Measurements from ENCODE around the gene PTGFRN. TPM values are rescaled to one million over a fixed set of nuclear protein-coding genes. Genes with fewer than 3 reads are reported as not detected.
"Not testable (repeated sequence)": the region's sequence is repeated elsewhere in the genome, so short reads cannot be mapped to it uniquely, and the experiment has no call there.

Gene PTGFRN
- total and polyA plus RNA-seq, 2 donors = 41.5 to 85.9 TPM

- H3K4me1 ChIP-seq (ENCODE audit: insufficient read depth) = no peaks in the 10 kb centered on the region
- no peak overlapping the region for H3K27ac ChIP-seq (ENCODE audit: low read depth)
- no peak for DNase-seq (ENCODE audit: extremely low spot score)
- H3K4me3 ChIP-seq (ENCODE audit: low read depth, low read length) = no peak overlapping the region
- 85% methylated on average over 4 of the region's 4 CpGs for WGBS
- no peaks in the 10 kb centered on the region for H3K36me3 ChIP-seq (ENCODE audit: insufficient read depth)
Observed at GRCh38 chr1:116962987-116963639, 53.4 kb downstream of the PTGFRN start.

- Histone ChIP-seq H3K4me3 (ENCODE audit: low read depth, low read length) (no peak overlapping the region), H3K4me1 (ENCODE audit: insufficient read depth) (no peaks in the 10 kb centered on the region), H3K36me3 (ENCODE audit: insufficient read depth) (no peaks in the 10 kb centered on the region), H3K27ac (ENCODE audit: low read depth) (no peak overlapping the region)
- WGBS = 94% methylated on average over 11 of the region's 11 CpGs
- no peak for DNase-seq (ENCODE audit: extremely low spot score)
Observed at GRCh38 chr1:116966791-116967190, 57.1 kb downstream of the PTGFRN start.

GRCh38 chr1:116968724-116969123 is 59.0 kb downstream of the PTGFRN start:
- Histone ChIP-seq H3K4me3 (ENCODE audit: low read depth, low read length) (no peak overlapping the region), H3K36me3 (ENCODE audit: insufficient read depth) (no peaks in the 10 kb centered on the region), H3K27ac (ENCODE audit: low read depth) (no peak overlapping the region), H3K4me1 (ENCODE audit: insufficient read depth) (no peaks in the 10 kb centered on the region)
- DNase-seq (ENCODE audit: extremely low spot score) = no peak
- WGBS = 95% methylated on average over 3 of the region's 3 CpGs

DNA sequence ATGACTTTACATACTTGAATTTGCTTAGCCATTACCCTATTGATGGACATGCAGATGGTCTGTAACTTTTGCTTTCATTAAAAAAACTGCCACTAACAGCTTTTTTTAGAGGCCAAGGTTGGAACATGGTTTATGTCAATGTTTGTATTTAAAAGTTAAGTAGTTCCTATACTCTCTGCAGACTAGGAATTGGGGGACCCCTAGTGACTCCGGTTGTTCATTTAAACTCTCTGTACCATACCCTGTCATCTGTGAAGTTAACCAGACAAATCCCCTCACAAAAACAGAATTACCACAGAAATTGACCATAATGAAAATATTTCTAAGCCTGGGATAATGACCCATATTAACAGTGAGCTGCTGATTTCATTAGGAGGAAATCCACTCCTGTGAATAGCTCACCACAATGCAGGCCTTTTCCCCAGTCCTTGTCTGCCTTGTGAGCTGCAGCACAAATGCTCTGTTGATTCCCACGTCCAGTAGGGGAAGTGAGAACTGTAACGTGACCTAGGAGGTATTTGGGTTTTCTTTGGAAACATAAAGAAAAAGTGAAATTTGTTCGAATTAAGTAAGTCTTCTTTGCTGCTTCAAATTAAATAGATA is 61.6 kb downstream of the PTGFRN start:
- 64% methylated on average over 4 of the region's 4 CpGs for WGBS
- H3K4me3 ChIP-seq (ENCODE audit: low read depth, low read length) = no peak overlapping the region
- H3K4me1 ChIP-seq (ENCODE audit: insufficient read depth) = no peaks in the 10 kb centered on the region
- H3K27ac ChIP-seq (ENCODE audit: low read depth) = no peak overlapping the region
- H3K36me3 ChIP-seq (ENCODE audit: insufficient read depth) = peaks cover 3% of the 10 kb centered on the region
- no peak for DNase-seq (ENCODE audit: extremely low spot score)

DNA sequence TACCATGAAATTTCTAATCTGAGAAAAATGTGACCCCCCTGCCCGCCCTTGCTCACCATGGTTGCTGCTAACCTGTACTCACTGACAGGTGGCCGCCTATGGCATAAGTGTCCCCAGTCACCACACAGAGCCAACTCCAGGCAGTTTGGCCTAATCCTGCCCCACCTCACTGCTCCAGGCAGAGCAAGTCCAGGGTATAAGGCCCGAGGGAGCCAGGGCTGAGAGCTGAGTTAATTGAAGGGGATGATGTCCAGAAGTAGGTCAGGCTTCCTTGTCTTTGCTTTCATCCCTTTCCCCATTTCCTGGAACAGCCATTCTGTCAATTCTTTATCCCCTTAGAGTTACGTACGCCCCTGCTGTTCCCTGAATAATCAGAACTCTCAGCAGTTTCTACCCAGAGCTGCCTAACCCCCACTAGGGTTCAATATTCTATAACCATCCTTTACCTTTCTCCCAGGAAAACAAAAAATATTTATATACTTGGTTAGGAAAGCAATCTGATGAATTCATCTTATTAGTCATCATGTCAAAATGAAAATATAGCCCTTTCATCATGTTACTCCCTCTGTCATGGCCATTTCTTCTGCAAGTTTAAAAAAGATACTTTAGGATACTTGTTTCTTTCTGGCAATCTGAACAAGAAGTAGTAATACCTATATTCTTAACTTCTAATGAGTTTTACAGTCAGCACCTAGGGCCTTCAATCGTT is 62.4 kb downstream of the PTGFRN start:
- Histone ChIP-seq H3K36me3 (ENCODE audit: insufficient read depth) (peaks cover 3% of the 10 kb centered on the region), H3K4me3 (ENCODE audit: low read depth, low read length) (no peak overlapping the region), H3K4me1 (ENCODE audit: insufficient read depth) (no peaks in the 10 kb centered on the region), H3K27ac (ENCODE audit: low read depth) (no peak overlapping the region)
- WGBS = 85% methylated on average over 6 of the region's 6 CpGs
- DNase-seq (ENCODE audit: extremely low spot score) = no peak

DNA sequence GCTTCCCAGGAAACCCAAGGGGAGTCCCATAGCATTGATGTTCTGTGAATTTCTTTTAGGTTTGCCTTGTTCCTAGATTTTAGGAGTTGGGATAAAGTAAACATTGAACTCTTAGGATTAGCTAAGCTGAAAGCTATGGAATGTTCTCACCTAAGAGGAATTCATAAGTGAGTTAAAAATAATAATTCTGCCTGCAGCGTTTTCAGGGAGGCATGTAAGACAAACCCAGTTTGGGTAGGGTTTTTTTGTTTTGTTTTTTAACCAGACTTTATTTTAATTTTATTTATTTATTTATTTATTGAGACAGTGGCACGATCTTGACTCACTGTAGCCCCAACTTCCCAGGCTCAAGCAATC is 62.9 kb downstream of the PTGFRN start:
- no peak overlapping the region for H3K27ac ChIP-seq (ENCODE audit: low read depth)
- WGBS = 70% methylated on average over 2 of the region's 2 CpGs
- no peak for DNase-seq (ENCODE audit: extremely low spot score)

GRCh38 chr1:116980309-116980708 is 70.6 kb downstream of the PTGFRN start:
- DNase-seq (ENCODE audit: extremely low spot score); H3K4me3 ChIP-seq (ENCODE audit: low read depth, low read length); H3K36me3 ChIP-seq (ENCODE audit: insufficient read depth); H3K4me1 ChIP-seq (ENCODE audit: insufficient read depth); H3K27ac ChIP-seq (ENCODE audit: low read depth): not testable (repeated sequence)
- WGBS = 98% methylated on average over 1 of the region's 1 CpG

More for the DNA sequence above, 62.9 kb downstream of the PTGFRN start:
- no peaks in the 10 kb centered on the region for H3K4me1 ChIP-seq (ENCODE audit: insufficient read depth)
- peaks cover 3% of the 10 kb centered on the region for H3K36me3 ChIP-seq (ENCODE audit: insufficient read depth)
- H3K4me3 ChIP-seq (ENCODE audit: low read depth, low read length) = no peak overlapping the region

- H3K36me3 ChIP-seq (ENCODE audit: insufficient read depth) = no peaks in the 10 kb centered on the region
- 97% methylated on average over 2 of the region's 2 CpGs for WGBS
- no peak for DNase-seq (ENCODE audit: extremely low spot score)
- no peak overlapping the region for H3K27ac ChIP-seq (ENCODE audit: low read depth)
- no peak overlapping the region for H3K4me3 ChIP-seq (ENCODE audit: low read depth, low read length)
- H3K4me1 ChIP-seq (ENCODE audit: insufficient read depth) = no peaks in the 10 kb centered on the region
Observed at GRCh38 chr1:116981521-116982037, 71.9 kb downstream of the PTGFRN start.

GRCh38 chr1:116982319-116983004 is 72.7 kb downstream of the PTGFRN start:
- no peaks in the 10 kb centered on the region for H3K36me3 ChIP-seq (ENCODE audit: insufficient read depth)
- H3K4me1 ChIP-seq (ENCODE audit: insufficient read depth) = no peaks in the 10 kb centered on the region
- H3K4me3 ChIP-seq (ENCODE audit: low read depth, low read length) = no peak overlapping the region
- H3K27ac ChIP-seq (ENCODE audit: low read depth) = no peak overlapping the region
- WGBS = 88% methylated on average over 9 of the region's 9 CpGs
- DNase-seq (ENCODE audit: extremely low spot score) = no peak

DNA sequence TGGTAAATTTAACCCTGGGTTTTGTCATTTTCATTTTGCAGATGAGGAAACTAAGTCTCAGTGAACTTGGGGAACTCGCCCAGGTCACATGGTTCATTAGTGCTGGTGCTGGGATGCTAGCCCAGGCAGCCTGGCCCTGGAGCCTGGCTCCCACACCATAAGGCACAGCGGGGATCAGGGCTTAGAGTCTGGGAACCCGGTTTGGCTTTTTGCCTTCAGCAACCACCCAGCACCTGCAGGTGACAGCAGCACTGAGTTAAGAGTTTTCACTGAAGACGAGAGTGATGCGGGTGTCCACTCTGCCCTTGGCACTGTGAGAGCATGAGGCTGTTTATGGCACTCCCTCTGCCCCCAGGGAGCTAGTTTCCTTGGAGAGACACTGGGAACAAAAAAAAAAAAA is 73.4 kb downstream of the PTGFRN start:
- no peak for DNase-seq (ENCODE audit: extremely low spot score)
- H3K36me3 ChIP-seq (ENCODE audit: insufficient read depth) = no peaks in the 10 kb centered on the region
- H3K4me3 ChIP-seq (ENCODE audit: low read depth, low read length) = no peak overlapping the region
- no peaks in the 10 kb centered on the region for H3K4me1 ChIP-seq (ENCODE audit: insufficient read depth)
- H3K27ac ChIP-seq (ENCODE audit: low read depth) = no peak overlapping the region
- 70% methylated on average over 5 of the region's 5 CpGs for WGBS

DNA sequence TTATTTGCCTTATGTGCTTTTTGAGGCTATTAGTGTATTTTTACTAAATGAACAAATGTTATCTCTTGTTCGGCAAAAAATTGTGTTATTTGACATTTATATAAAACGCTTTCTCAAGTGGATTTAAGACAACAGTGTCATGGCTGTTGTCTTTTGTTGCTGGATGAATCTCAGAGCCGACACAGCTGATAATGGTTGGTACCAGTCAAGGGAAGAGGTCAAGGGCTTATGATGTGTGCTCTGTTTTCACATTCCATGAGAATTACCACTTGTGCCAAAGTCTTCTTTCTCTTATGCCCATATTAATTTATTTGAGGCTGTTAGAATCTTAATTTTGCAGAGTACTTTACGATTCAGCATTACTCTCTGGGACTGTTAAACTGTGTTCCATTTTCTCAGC is 74.0 kb downstream of the PTGFRN start:
- Histone ChIP-seq H3K36me3 (ENCODE audit: insufficient read depth) (no peaks in the 10 kb centered on the region), H3K4me1 (ENCODE audit: insufficient read depth) (no peaks in the 10 kb centered on the region), H3K4me3 (ENCODE audit: low read depth, low read length) (no peak overlapping the region), H3K27ac (ENCODE audit: low read depth) (no peak overlapping the region)
- no peak for DNase-seq (ENCODE audit: extremely low spot score)
- 47% methylated on average over 4 of the region's 4 CpGs for WGBS

- no peaks in the 10 kb centered on the region for H3K4me1 ChIP-seq (ENCODE audit: insufficient read depth)
- no peak for DNase-seq (ENCODE audit: extremely low spot score)
Observed at GRCh38 chr1:116984406-116985160, 74.9 kb downstream of the PTGFRN start.

More at GRCh38 chr1:116984406-116985160, 74.9 kb downstream of the PTGFRN start:
- H3K27ac ChIP-seq (ENCODE audit: low read depth) = no peak overlapping the region
- 89% methylated on average over 14 of the region's 14 CpGs for WGBS
- H3K4me3 ChIP-seq (ENCODE audit: low read depth, low read length) = no peak overlapping the region
- no peaks in the 10 kb centered on the region for H3K36me3 ChIP-seq (ENCODE audit: insufficient read depth)

Data from urinary bladder (tissue), 4 donors.